ENCODE results near the gene CST9.

GRCh38 chr20:23634044-23634801 lies 28.5 kb upstream of the CST9 start:
- TF ChIP-seq POLR2A (IDR thresholded peaks at IDR 0.05) (no peak), CTCF (IDR thresholded peaks at IDR 0.05 in 8 of 11, conservative IDR thresholded peaks at IDR 0.05 in 3 of 11) (no peak)
